H4 (cell line): ENCODE measurements around the gene IL1RAPL2. TPM values are rescaled to one million over a fixed set of nuclear protein-coding genes. Genes with fewer than 3 reads are reported as not detected.
A peak's percentile ranks its signal among the peaks of the same experiment; 100 is the strongest.

Source experiments
- DNase-seq: peaks from one replicate; pipeline ENCODE4 v3.0.0-alpha.2; 2015; ENCODE audit warnings: low spot score
- total RNA-seq: library from RNA; depleted of rRNA; stranded (reverse); fragments of >200 nt; shearing (Covaris generic); gene quantifications from 2 replicates; pipeline ENCODE4 v1.2.3, GENCODE V29; 2014

The IL1RAPL2 gene
- total RNA-seq, 1 experiment from 2014 or later: 0.23 TPM

GRCh38 chrX:105266456-105266855, 700.5 kb downstream of the IL1RAPL2 start:
- no peak for DNase-seq

- no peak for DNase-seq
Measured at GRCh38 chrX:105267167-105267566, 701.2 kb downstream of the IL1RAPL2 start.

GRCh38 chrX:105269386-105269785, 703.4 kb downstream of the IL1RAPL2 start:
- no peak for DNase-seq

GRCh38 chrX:105273326-105273725, 707.3 kb downstream of the IL1RAPL2 start:
- DNase-seq: no peak

- no peak for DNase-seq
Measured at GRCh38 chrX:105274091-105274490, 708.1 kb downstream of the IL1RAPL2 start.

- DNase-seq: no peak
Measured at GRCh38 chrX:105277132-105277531, 711.1 kb downstream of the IL1RAPL2 start.

- DNase-seq: no peak
Measured at GRCh38 chrX:105282077-105282476, 716.1 kb downstream of the IL1RAPL2 start.

- DNase-seq: no peak
Measured at GRCh38 chrX:105297041-105297440, 731.0 kb downstream of the IL1RAPL2 start.

GRCh38 chrX:105299286-105299685, 733.3 kb downstream of the IL1RAPL2 start:
- DNase-seq: no peak

- DNase-seq: no peak
Measured at GRCh38 chrX:105302246-105302645, 736.2 kb downstream of the IL1RAPL2 start.

- no peak for DNase-seq
Measured at GRCh38 chrX:105307762-105308161, 741.8 kb downstream of the IL1RAPL2 start.

GRCh38 chrX:105313596-105313995, 747.6 kb downstream of the IL1RAPL2 start:
- DNase-seq: no peak

GRCh38 chrX:105314458-105314857, 748.5 kb downstream of the IL1RAPL2 start:
- DNase-seq: peak; percentile 3

- no peak for DNase-seq
Measured at GRCh38 chrX:105315248-105315647, 749.2 kb downstream of the IL1RAPL2 start.

GRCh38 chrX:105317117-105317516, 751.1 kb downstream of the IL1RAPL2 start:
- DNase-seq: no peak

- DNase-seq: peak; percentile 72
Measured at GRCh38 chrX:105323928-105324327, 757.9 kb downstream of the IL1RAPL2 start.

GRCh38 chrX:105328773-105329172, 762.8 kb downstream of the IL1RAPL2 start:
- DNase-seq: no peak

- DNase-seq: peak; percentile 23
Measured at GRCh38 chrX:105331244-105331643, 765.2 kb downstream of the IL1RAPL2 start.

- DNase-seq: no peak
Measured at GRCh38 chrX:105347373-105347772, 781.4 kb downstream of the IL1RAPL2 start.

- DNase-seq: no peak
Measured at GRCh38 chrX:105349476-105349875, 783.5 kb downstream of the IL1RAPL2 start.

GRCh38 chrX:105375816-105376215, 809.8 kb downstream of the IL1RAPL2 start:
- peak; percentile 2 for DNase-seq

GRCh38 chrX:105424729-105425128, 858.7 kb downstream of the IL1RAPL2 start:
- no peak for DNase-seq

GRCh38 chrX:105451401-105451800, 885.4 kb downstream of the IL1RAPL2 start:
- no peak for DNase-seq

GRCh38 chrX:105458846-105459245, 892.8 kb downstream of the IL1RAPL2 start:
- no peak for DNase-seq

- DNase-seq: peak; percentile 27
Measured at GRCh38 chrX:105460376-105460775, 894.4 kb downstream of the IL1RAPL2 start.
